Fibroblast of lung (primary cell): Measurements from ENCODE around the gene SNAP23. TPM values are rescaled to one million over a fixed set of nuclear protein-coding genes. Genes with fewer than 3 reads are reported as not detected.

Source experiments
- DNase-seq, 2 donors: peaks; one replicate each; pipeline versions ENCODE4 v3.0.0 to v3.0.0-alpha.2; 2010; ENCODE audit warnings: low read depth in 2 of 2
- H2AFZ ChIP-seq: 2 replicates; pipeline ENCODE4 v1.5.1; 2012; ENCODE audit warnings: low read length, control low read depth, inconsistent platforms
- H3K27ac ChIP-seq: 2 replicates; pipeline ENCODE4 v1.5.1; 2011; ENCODE audit warnings: low read length, control low read depth; ENCODE audit not compliant: insufficient read depth
- H3K27me3 ChIP-seq: 2 replicates; pipeline ENCODE4 v1.5.1; 2011; ENCODE audit warnings: mild to moderate bottlenecking, low read length; ENCODE audit not compliant: control insufficient read depth, insufficient read depth
- H3K36me3 ChIP-seq: 2 replicates; pipeline ENCODE4 v1.5.1; 2011; ENCODE audit warnings: low read length; ENCODE audit not compliant: control insufficient read depth, insufficient read depth
- H3K4me1 ChIP-seq: 2 replicates; pipeline ENCODE4 v1.5.1; 2011; ENCODE audit warnings: low read length; ENCODE audit not compliant: control insufficient read depth, insufficient read depth; ENCODE audit errors: extremely low read depth
- H3K4me2 ChIP-seq: 2 replicates; pipeline ENCODE4 v1.5.1; 2011; ENCODE audit warnings: low read length, control low read depth; ENCODE audit not compliant: insufficient read depth; ENCODE audit errors: extremely low read depth
- H3K4me3 ChIP-seq, 4 experiments: fragments of 200-600 bp in 1 of 4; sonication (generic) in 1 of 4; replicated peaks in 1 of 4; 2 replicates each; pipeline ENCODE4 v1.5.1; 2011 to 2016; ENCODE audit warnings: low read length in 4 of 4, low read depth in 3 of 4, mild to moderate bottlenecking in 3 of 4, control low read depth in 2 of 4, inconsistent platforms in 1 of 4, mixed read lengths in 1 of 4; ENCODE audit not compliant: insufficient read depth in 1 of 4; ENCODE audit errors: control extremely low read depth in 1 of 4
- H3K79me2 ChIP-seq: 2 replicates; pipeline ENCODE4 v1.5.1; 2012; ENCODE audit warnings: mild to moderate bottlenecking, low read length, inconsistent platforms; ENCODE audit not compliant: control insufficient read depth, insufficient read depth
- H3K9ac ChIP-seq: 2 replicates; pipeline ENCODE4 v1.5.1; 2011; ENCODE audit warnings: mild to moderate bottlenecking, low read length, control low read depth; ENCODE audit not compliant: insufficient read depth
- H3K9me3 ChIP-seq: 2 replicates; pipeline ENCODE4 v1.5.1; 2012; ENCODE audit warnings: low read depth, low read length; ENCODE audit not compliant: control insufficient read depth, insufficient read depth
- H4K20me1 ChIP-seq: 2 replicates; pipeline ENCODE4 v1.5.1; 2011; ENCODE audit warnings: low read length; ENCODE audit not compliant: control insufficient read depth, insufficient read depth; ENCODE audit errors: extremely low read depth
- EZH2 ChIP-seq: IDR thresholded peaks from 2 replicates; pipeline ENCODE4 v1.5.1; 2012; ENCODE audit warnings: low read length, control low read depth, mild to moderate bottlenecking; ENCODE audit errors: missing control alignments
- polyA plus RNA-seq, 2 donors: library from polyadenylated mRNA; depleted of rRNA in 1 of 2; stranded (reverse) in 1 of 2; unstranded in 1 of 2; fragments of >200 nt; gene quantifications; 2 replicates each; pipeline ENCODE4 v1.2.1, GENCODE V29; 2011 to 2012; ENCODE audit warnings: missing spikeins in 1 of 2
- total RNA-seq: library from RNA; depleted of rRNA; stranded (reverse); fragments of >200 nt; gene quantifications from 2 replicates; pipeline ENCODE4 v1.2.1, GENCODE V29; 2014
- TF ChIP-seq, protein P1 (sequence below), 2 donors: IDR thresholded peaks in 1 of 2; conservative IDR thresholded peaks in 1 of 2; 1 replicate in 1 of 2; 2 replicates in 1 of 2; pipeline ENCODE4 v1.5.1; 2011 to 2012; ENCODE audit warnings: low read length in 2 of 2, control low read depth in 1 of 2, inconsistent platforms in 1 of 2, low read depth in 1 of 2, mild to moderate bottlenecking in 1 of 2

SNAP23 gene
- total and polyA plus RNA-seq, 2 donors (not counting 1 experiment from before 2014, with no cell fraction given): 80.9 to 84.6 TPM

DNA sequence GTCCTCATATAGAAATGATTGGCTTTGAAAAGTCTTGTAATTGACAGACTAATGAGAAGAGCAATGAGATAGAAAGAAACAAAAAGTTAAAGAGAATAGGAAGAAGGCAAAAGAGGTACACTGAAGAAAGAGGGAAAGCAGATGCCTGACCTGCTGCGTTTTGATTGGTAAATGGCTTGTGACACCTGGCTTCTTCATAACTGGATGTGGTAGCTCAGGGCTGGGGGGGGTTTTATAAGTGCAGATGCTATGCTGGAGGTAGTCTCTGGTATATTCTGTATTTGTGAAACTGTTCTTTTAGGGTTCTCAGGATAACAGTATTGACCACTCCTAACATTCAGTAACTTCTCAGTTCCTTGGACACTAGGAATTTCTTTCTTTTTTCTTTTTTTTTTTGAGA lies 81.3 kb downstream of the SNAP23 start:
- H4K20me1 ChIP-seq: no peaks in the 10 kb centered on the region
- peaks cover 1% of the 10 kb centered on the region for H3K79me2 ChIP-seq
- H3K27me3 ChIP-seq: no peaks in the 10 kb centered on the region
- H3K4me2 ChIP-seq: peak overlapping the region; percentile 57
- H3K27ac ChIP-seq: no peak overlapping the region
- H2AFZ ChIP-seq: no peak overlapping the region
- TF ChIP-seq, protein P1, sequence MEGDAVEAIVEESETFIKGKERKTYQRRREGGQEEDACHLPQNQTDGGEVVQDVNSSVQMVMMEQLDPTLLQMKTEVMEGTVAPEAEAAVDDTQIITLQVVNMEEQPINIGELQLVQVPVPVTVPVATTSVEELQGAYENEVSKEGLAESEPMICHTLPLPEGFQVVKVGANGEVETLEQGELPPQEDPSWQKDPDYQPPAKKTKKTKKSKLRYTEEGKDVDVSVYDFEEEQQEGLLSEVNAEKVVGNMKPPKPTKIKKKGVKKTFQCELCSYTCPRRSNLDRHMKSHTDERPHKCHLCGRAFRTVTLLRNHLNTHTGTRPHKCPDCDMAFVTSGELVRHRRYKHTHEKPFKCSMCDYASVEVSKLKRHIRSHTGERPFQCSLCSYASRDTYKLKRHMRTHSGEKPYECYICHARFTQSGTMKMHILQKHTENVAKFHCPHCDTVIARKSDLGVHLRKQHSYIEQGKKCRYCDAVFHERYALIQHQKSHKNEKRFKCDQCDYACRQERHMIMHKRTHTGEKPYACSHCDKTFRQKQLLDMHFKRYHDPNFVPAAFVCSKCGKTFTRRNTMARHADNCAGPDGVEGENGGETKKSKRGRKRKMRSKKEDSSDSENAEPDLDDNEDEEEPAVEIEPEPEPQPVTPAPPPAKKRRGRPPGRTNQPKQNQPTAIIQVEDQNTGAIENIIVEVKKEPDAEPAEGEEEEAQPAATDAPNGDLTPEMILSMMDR (conservative IDR thresholded peaks at IDR 0.05 in 1 of 2, IDR thresholded peaks at IDR 0.05 in 1 of 2; ENCODE audit: low read depth in 1 of 2, low read length in 2 of 2): no peak
- no peak for TF ChIP-seq EZH2
- H3K9me3 ChIP-seq: no peaks in the 10 kb centered on the region
- peaks cover 13% of the 10 kb centered on the region for H3K4me1 ChIP-seq
- no peak overlapping the region for H3K9ac ChIP-seq
- H3K36me3 ChIP-seq: no peaks in the 10 kb centered on the region
- no peak for DNase-seq
- H3K4me3 ChIP-seq: peak overlapping the region in 3 of 4 experiments; percentile 59 to 87 (median 79)

DNA sequence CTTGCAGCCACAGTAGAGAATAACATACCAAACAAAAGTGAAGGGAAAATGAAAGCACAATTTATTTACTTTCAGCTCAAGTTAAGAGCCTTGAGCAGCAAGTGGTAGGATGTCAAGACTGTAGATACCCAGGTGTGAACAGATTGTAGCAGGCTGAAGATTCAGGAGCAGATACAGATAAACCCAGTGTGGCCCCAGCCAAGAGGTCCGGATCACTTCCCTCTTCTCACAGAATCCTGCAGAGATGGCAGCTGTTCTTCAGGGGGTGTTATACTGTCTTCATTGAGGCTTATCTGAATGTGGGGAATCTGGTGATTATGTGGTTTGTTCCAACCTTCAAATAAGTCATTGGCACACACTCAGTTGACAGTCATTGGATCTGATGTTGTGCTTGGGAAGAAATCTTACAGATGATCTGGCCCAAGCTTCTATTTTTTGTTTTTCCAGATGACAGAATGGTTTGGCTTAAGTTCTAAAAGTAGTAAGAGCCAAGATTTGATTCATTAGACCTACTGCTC lies 82.1 kb downstream of the SNAP23 start:
- peak; percentile 91 for DNase-seq

DNA sequence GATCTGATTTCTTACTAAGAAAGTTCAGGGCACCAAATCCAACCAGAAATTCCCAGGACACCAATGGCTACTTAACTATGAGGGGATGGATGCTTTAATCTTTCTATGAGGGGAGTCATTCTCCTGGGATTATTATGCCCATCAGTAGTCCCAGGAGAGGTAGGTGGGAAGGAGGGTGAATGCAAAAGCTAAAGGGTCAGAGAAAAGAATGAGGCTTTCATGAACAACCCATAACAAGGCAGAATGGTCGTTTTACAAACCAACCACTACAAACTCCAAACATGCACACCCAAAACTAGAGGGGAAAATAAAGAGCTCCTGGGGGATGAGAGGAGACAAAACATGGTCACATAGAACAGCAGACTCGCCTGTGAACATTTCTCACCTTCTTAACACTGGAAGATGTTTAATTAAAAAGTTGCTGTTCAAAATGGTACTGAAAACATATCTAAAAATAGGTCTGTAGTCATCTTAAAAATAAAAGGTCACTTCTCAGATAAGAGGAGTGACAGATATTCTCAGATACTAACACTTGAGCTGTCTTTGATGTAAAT lies 83.6 kb downstream of the SNAP23 start:
- peaks cover 1% of the 10 kb centered on the region for H3K79me2 ChIP-seq
- H3K4me1 ChIP-seq: peaks cover 13% of the 10 kb centered on the region
- no peaks in the 10 kb centered on the region for H3K27me3 ChIP-seq
- no peaks in the 10 kb centered on the region for H3K36me3 ChIP-seq
- no peak for DNase-seq
- H2AFZ ChIP-seq: no peak overlapping the region
- H3K27ac ChIP-seq: no peak overlapping the region
- no peak for TF ChIP-seq EZH2
- TF ChIP-seq, protein P1 (conservative IDR thresholded peaks at IDR 0.05 in 1 of 2, IDR thresholded peaks at IDR 0.05 in 1 of 2; ENCODE audit: low read depth in 1 of 2, low read length in 2 of 2): no peak
- H3K9me3 ChIP-seq: no peaks in the 10 kb centered on the region
- H4K20me1 ChIP-seq: no peaks in the 10 kb centered on the region
- no peak overlapping the region for H3K9ac ChIP-seq
- no peak overlapping the region for H3K4me3 ChIP-seq
- no peak overlapping the region for H3K4me2 ChIP-seq

More for the DNA sequence above, 82.1 kb downstream of the SNAP23 start:
- no peaks in the 10 kb centered on the region for H3K36me3 ChIP-seq
- H3K9ac ChIP-seq: no peak overlapping the region
- peak overlapping the region in 3 of 4 experiments; percentile 2 to 49 (median 25) for H3K4me3 ChIP-seq
- no peak for TF ChIP-seq EZH2
- TF ChIP-seq, protein P1 (conservative IDR thresholded peaks at IDR 0.05 in 1 of 2, IDR thresholded peaks at IDR 0.05 in 1 of 2; ENCODE audit: low read depth in 1 of 2, low read length in 2 of 2): no peak
- H3K4me2 ChIP-seq: peak overlapping the region; percentile 89
- no peaks in the 10 kb centered on the region for H3K27me3 ChIP-seq
- H3K9me3 ChIP-seq: no peaks in the 10 kb centered on the region
- H3K4me1 ChIP-seq: peaks cover 13% of the 10 kb centered on the region
- H4K20me1 ChIP-seq: no peaks in the 10 kb centered on the region
- no peak overlapping the region for H2AFZ ChIP-seq
- H3K79me2 ChIP-seq: peaks cover 1% of the 10 kb centered on the region
- H3K27ac ChIP-seq: no peak overlapping the region
